AG09319 (cell line): ENCODE results near the gene HPS4.

Source experiments
- DNase-seq: peaks from one replicate; pipeline ENCODE4 v3.0.0-alpha.2; 2010; ENCODE audit warnings: low read depth; ENCODE audit errors: extremely low read depth
- TF ChIP-seq, protein P1 (sequence below): IDR thresholded peaks from 2 replicates; pipeline ENCODE4 v1.5.1; 2011; ENCODE audit warnings: low read depth, mild to moderate bottlenecking, inconsistent platforms, low read length, moderate library complexity

HPS4 gene

DNA sequence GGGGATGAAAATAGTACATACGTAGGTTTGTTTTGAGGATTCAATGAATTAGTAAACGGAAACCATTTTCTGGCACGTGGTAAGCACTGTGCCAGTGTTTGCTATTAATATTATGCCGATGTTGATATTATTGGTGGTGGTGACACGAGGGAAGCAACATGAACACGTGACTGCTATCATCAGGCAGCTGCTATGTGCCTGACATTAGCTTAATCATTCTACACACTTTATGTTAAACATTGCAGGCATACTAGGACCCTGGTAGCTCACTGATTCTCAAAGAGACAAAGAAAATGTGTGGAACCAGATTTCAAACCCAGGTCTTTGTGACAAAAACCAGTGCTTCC lies 750 bp upstream of the HPS4 start:
- no peak for DNase-seq
- TF ChIP-seq, protein P1, sequence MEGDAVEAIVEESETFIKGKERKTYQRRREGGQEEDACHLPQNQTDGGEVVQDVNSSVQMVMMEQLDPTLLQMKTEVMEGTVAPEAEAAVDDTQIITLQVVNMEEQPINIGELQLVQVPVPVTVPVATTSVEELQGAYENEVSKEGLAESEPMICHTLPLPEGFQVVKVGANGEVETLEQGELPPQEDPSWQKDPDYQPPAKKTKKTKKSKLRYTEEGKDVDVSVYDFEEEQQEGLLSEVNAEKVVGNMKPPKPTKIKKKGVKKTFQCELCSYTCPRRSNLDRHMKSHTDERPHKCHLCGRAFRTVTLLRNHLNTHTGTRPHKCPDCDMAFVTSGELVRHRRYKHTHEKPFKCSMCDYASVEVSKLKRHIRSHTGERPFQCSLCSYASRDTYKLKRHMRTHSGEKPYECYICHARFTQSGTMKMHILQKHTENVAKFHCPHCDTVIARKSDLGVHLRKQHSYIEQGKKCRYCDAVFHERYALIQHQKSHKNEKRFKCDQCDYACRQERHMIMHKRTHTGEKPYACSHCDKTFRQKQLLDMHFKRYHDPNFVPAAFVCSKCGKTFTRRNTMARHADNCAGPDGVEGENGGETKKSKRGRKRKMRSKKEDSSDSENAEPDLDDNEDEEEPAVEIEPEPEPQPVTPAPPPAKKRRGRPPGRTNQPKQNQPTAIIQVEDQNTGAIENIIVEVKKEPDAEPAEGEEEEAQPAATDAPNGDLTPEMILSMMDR, result no peak

DNA sequence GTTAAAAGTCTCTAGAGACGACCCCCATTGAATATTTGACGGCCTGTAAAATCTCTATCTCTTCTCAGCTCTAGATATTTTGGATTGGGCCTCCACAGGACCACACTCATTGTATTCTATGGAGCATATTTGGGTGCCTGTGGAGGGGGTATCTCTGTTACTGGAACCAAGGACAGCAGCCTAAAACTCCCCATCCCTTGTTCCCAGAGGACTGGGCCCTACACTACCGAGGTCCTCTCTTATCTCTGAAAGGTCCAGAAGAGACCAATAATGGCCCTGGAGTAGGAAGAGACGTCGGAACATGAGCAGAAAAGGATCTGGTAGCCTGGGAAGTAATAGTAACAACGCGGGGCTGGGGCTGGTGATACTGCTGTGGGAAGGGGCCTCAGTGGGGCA lies 542 bp downstream of the HPS4 start:
- DNase-seq, result no peak
- TF ChIP-seq, protein P1, result no peak

DNA sequence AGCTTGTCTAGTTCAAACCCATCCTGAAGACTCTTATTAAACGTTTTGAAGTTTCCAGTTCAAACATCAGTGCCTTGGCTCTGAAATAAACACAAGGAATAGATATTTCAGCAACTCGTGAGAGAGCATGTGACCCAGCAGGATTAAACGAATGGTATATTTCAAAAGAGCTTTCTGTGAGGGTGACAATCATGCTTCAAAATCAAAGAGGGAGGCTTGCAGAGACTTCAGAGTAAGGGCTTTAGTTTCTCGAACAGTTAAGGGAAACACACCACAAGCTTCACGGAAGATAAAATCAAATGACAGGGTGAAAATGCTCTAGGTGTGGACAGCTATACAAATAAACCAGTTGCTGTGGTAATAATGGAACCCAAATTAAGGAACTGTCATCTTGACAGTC lies 1.4 kb downstream of the HPS4 start:
- DNase-seq, result no peak
- TF ChIP-seq, protein P1, result no peak

DNA sequence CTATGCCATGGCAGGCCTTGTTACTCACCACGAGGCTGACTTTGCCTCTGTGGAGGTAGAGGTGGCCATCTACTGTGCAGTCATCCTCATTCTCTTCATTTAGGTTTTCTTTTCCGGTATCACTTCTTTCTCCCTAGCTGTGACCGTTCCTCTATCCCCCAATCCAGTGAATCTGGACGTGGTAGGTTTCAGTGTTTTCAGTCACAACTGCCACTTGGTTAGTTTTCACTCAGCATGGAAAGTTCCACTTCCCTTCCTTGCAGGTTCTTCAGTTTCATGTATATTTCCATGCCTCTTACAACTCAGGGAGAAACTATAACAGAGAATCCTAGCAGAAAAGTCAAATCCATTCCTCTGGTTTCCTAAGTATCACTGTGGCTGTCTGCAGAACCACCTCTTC lies 1.9 kb downstream of the HPS4 start:
- no peak for DNase-seq
- TF ChIP-seq, protein P1, result no peak

DNA sequence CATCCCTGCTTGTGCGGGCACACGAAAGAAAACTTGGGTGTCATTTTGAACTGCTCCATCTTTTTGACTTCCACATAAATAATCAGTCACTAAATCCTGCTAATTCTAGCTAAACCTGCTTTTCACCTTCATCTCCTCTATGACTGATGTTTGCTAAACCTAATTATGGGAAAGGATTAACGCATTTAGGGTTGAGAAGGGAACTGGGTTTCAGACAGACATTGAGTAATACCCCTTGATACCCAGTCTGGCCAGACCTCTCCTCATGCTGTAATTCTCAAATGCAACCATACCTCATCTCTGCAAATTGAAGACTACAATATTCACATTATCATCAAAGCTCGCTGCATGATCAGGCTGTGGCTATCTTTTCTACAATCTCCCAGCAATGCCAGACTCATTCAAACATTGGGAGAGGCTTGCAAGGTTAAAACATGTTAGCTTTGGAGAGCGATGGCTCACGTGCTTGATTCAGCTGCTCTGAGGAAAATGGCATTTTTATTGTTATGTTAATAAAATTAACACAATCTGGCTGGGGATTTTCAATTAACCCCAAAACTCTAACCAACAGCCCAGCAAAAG lies 2.4 kb downstream of the HPS4 start:
- TF ChIP-seq, protein P1, result no peak
- no peak for DNase-seq

DNA sequence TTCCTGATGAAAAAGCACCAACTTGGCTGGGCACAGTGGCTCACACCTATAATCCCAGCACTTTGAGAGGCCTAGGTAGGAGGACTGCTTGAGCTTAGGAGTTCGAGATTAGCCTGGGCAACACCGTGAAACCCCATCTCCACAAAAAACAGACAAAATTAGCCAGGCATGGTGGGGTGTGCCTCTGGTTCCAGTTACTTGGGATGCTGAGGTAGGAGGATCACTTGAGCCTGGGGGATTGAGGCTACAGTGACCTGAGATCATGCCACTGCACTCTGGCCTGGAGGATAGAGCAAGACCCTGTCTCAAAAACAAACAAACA lies 3.0 kb downstream of the HPS4 start:
- TF ChIP-seq, protein P1, result no peak
- DNase-seq, result no peak

DNA sequence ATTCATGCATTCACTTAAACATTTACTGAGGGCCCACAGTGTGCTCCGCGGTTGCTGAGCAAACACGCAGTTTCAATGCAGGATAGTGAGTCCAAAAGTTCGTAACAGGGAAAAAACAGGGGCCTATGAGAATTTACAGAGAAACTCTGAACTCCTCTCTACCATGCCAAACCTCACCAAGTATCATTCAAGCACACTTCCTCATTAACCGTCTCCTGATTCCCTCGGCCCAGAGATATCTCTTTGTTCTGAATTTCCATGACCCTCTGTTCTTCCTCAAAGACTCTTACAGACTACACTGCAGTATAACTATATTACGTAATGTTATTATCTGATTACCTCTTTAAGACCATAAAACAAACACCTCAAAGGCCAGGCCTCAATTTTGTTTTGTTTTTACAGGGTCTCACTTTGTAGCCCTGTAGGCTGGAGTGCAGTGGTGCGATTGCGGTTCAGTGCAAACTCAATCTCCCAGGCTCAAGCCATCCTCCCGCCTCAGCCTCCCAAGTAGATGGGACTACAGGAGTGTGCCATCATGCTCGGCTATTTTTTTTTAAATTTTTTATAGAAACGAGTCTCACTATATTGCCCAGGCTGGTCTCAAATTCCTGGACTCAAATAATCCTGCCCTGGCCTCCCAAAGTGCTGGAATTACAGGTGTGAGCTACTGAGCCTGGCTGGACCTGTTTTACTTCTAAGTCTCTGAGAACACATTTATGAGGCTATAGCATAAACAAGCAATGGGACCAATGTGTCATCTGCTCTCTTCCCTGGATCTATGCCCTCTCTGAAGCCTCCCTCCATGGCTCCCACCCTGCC lies 3.6 kb downstream of the HPS4 start:
- TF ChIP-seq, protein P1, result no peak
- no peak for DNase-seq
